ENCODE results near the gene GALNT1. TPM values are rescaled to one million over a fixed set of nuclear protein-coding genes. Genes with fewer than 3 reads are reported as not detected.

Gene GALNT1
- total RNA-seq, 1 experiment from 2014 or later = 54.7 TPM

DNA sequence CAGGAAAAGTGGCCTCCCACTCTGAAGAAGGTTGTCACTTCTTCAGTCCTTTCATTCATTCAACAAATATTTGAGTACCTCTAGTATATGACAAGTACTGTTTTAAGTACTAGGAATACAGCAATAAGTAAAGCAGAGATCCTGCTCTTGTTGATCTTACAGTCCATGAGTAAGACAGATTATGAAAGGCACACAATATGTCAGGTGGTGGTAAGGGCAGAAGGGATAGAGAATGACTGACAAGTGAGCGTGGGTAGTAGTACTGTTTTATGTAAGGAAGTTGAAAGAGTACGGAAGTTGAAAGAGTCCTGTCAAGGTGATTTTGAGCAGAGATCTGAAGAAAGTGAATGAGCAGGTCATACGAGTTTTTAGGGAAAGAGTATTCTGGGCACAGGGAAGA lies 111.3 kb downstream of the GALNT1 start:
- CTCF ChIA-PET = no interaction called here
- no peaks in the 10 kb centered on the region for H3K27me3 ChIP-seq (ENCODE audit: insufficient read depth, low read length)
- TF ChIP-seq ZFX (IDR thresholded peaks at IDR 0.05) (no peak), EZH2 (IDR thresholded peaks at IDR 0.05) (no peak), EZH2phosphoT487 (IDR thresholded peaks at IDR 0.05; ENCODE audit: borderline replicate concordance) (no peak), TCF7L2 (IDR thresholded peaks at IDR 0.05; ENCODE audit: borderline replicate concordance, extremely low read depth, insufficient read depth, insufficient read length) (no peak), CEBPB (IDR thresholded peaks at IDR 0.05; ENCODE audit: low read depth) (no peak), SRF (IDR thresholded peaks at IDR 0.05; ENCODE audit: low read depth) (no peak), POLR2AphosphoS5 (IDR thresholded peaks at IDR 0.05; ENCODE audit: low read depth, low read length) (no peak), SP1 (IDR thresholded peaks at IDR 0.05; ENCODE audit: low read depth) (no peak), POLR2A (IDR thresholded peaks at IDR 0.05; ENCODE audit: borderline replicate concordance, extremely low read depth, insufficient read depth, insufficient read length) (no peak), ELF1 (IDR thresholded peaks at IDR 0.05; ENCODE audit: borderline replicate concordance, low read depth) (no peak), CBX3 (IDR thresholded peaks at IDR 0.05; ENCODE audit: low read depth) (no peak), SIN3A (IDR thresholded peaks at IDR 0.05; ENCODE audit: low read depth) (no peak)
- TF ChIP-seq, protein P1, sequence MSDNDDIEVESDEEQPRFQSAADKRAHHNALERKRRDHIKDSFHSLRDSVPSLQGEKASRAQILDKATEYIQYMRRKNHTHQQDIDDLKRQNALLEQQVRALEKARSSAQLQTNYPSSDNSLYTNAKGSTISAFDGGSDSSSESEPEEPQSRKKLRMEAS (IDR thresholded peaks at IDR 0.05) = no peak
- TF ChIP-seq, protein P2, sequence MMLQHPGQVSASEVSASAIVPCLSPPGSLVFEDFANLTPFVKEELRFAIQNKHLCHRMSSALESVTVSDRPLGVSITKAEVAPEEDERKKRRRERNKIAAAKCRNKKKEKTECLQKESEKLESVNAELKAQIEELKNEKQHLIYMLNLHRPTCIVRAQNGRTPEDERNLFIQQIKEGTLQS (IDR thresholded peaks at IDR 0.05) = no peak
- TF ChIP-seq, protein P3, sequence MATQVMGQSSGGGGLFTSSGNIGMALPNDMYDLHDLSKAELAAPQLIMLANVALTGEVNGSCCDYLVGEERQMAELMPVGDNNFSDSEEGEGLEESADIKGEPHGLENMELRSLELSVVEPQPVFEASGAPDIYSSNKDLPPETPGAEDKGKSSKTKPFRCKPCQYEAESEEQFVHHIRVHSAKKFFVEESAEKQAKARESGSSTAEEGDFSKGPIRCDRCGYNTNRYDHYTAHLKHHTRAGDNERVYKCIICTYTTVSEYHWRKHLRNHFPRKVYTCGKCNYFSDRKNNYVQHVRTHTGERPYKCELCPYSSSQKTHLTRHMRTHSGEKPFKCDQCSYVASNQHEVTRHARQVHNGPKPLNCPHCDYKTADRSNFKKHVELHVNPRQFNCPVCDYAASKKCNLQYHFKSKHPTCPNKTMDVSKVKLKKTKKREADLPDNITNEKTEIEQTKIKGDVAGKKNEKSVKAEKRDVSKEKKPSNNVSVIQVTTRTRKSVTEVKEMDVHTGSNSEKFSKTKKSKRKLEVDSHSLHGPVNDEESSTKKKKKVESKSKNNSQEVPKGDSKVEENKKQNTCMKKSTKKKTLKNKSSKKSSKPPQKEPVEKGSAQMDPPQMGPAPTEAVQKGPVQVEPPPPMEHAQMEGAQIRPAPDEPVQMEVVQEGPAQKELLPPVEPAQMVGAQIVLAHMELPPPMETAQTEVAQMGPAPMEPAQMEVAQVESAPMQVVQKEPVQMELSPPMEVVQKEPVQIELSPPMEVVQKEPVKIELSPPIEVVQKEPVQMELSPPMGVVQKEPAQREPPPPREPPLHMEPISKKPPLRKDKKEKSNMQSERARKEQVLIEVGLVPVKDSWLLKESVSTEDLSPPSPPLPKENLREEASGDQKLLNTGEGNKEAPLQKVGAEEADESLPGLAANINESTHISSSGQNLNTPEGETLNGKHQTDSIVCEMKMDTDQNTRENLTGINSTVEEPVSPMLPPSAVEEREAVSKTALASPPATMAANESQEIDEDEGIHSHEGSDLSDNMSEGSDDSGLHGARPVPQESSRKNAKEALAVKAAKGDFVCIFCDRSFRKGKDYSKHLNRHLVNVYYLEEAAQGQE (IDR thresholded peaks at IDR 0.05; ENCODE audit: low read depth) = no peak
- TF ChIP-seq, protein P4, sequence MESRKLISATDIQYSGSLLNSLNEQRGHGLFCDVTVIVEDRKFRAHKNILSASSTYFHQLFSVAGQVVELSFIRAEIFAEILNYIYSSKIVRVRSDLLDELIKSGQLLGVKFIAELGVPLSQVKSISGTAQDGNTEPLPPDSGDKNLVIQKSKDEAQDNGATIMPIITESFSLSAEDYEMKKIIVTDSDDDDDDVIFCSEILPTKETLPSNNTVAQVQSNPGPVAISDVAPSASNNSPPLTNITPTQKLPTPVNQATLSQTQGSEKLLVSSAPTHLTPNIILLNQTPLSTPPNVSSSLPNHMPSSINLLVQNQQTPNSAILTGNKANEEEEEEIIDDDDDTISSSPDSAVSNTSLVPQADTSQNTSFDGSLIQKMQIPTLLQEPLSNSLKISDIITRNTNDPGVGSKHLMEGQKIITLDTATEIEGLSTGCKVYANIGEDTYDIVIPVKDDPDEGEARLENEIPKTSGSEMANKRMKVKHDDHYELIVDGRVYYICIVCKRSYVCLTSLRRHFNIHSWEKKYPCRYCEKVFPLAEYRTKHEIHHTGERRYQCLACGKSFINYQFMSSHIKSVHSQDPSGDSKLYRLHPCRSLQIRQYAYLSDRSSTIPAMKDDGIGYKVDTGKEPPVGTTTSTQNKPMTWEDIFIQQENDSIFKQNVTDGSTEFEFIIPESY (IDR thresholded peaks at IDR 0.05; ENCODE audit: extremely low read depth, insufficient replicate concordance, low read length) = no peak
- no peak for ATAC-seq
- H4K20me1 ChIP-seq (ENCODE audit: insufficient read depth) = no peaks in the 10 kb centered on the region; the same call in 1 of the 2 replicates
- H3K79me2 ChIP-seq (ENCODE audit: insufficient read depth, low read length) = no peaks in the 10 kb centered on the region
- no peaks in the 10 kb centered on the region for H3K4me1 ChIP-seq (ENCODE audit: control insufficient read depth in 1 of 2, insufficient read depth in 2 of 2, low read length in 2 of 2)
- H3K9me2 ChIP-seq (ENCODE audit: insufficient read depth) = no peaks in the 10 kb centered on the region
- H3K36me3 ChIP-seq (ENCODE audit: control insufficient read depth in 1 of 2, insufficient read depth in 2 of 2, low read length in 2 of 2) = no peaks in the 10 kb centered on the region; a peak in 1 of 4 replicates
- H2AFZ ChIP-seq (ENCODE audit: low read depth, low read length, poor library complexity, severe bottlenecking) = no peak overlapping the region
- H3K9ac ChIP-seq (ENCODE audit: low read length) = no peak overlapping the region
- intact Hi-C loops (cut with micrococcal nuclease) = no loop called here
- BruUV-seq (replicated peaks) = no TSS peak
- POLR2A ChIA-PET = no interaction called here
- DNase-seq (ENCODE audit: low read depth, low spot score) = no peak
- H3K4me2 ChIP-seq (ENCODE audit: low read length) = no peak overlapping the region
- RAD21 ChIA-PET (ENCODE audit: low non-redundant PET in 1 of 2, low total read pairs in 2 of 2, uncharacterized antibody in 2 of 2, unreplicated experiment in 2 of 2) = no interaction called here
- H3K4me3 ChIP-seq (replicated peaks in 1 of 2; ENCODE audit: low read depth in 1 of 2, low read length in 2 of 2) = no peak overlapping the region
- H3K27ac ChIP-seq (ENCODE audit: low read depth, low read length) = no peak overlapping the region
- H3K9me3 ChIP-seq (ENCODE audit: control insufficient read depth in 1 of 2, insufficient read depth in 1 of 2, low read depth in 1 of 2, low read length in 2 of 2) = no peaks in the 10 kb centered on the region
